ELR (cell line): ENCODE measurements around the gene DCAF4L1.

Source experiments
- DNase-seq: peaks from one replicate; pipeline ENCODE4 v3.0.0-alpha.2; 2015; ENCODE audit warnings: low read depth

DCAF4L1 gene

GRCh38 chr4:41981456-41981855 lies at the start of gene DCAF4L1:
DCAF4L1 (plus strand) TSS chr4:41981756; CDS start chr4:41981793, 37 bp downstream.
- DNase-seq: no peak

GRCh38 chr4:41932988-41933387 lies 48.6 kb upstream of the DCAF4L1 start:
- no peak for DNase-seq

GRCh38 chr4:41933997-41934503 lies 47.5 kb upstream of the DCAF4L1 start:
- no peak for DNase-seq

GRCh38 chr4:41934514-41934900 lies 47.0 kb upstream of the DCAF4L1 start:
- DNase-seq: no peak

GRCh38 chr4:41934901-41935651 lies 46.5 kb upstream of the DCAF4L1 start, which contains the start of gene TMEM33:
TMEM33 (plus strand) TSS chr4:41935429; CDS start chr4:41935485, 56 bp downstream.
- peak; percentile 89 for DNase-seq

GRCh38 chr4:41935652-41936021 lies 45.9 kb upstream of the DCAF4L1 start:
- DNase-seq: peak; percentile 64

GRCh38 chr4:41939016-41939626 lies 42.4 kb upstream of the DCAF4L1 start:
- no peak for DNase-seq

GRCh38 chr4:41940834-41941233 lies 40.7 kb upstream of the DCAF4L1 start:
- peak; percentile 15 for DNase-seq

- DNase-seq: no peak
These were observed 38.0 kb upstream of the DCAF4L1 start for GRCh38 chr4:41943506-41943905.

GRCh38 chr4:41944089-41944488 lies 37.5 kb upstream of the DCAF4L1 start:
- DNase-seq: no peak

- no peak for DNase-seq
These were observed 32.0 kb upstream of the DCAF4L1 start for GRCh38 chr4:41949531-41949930.

GRCh38 chr4:41957634-41958033 lies 23.9 kb upstream of the DCAF4L1 start:
- peak; percentile 59 for DNase-seq

- peak; percentile 57 for DNase-seq
These were observed 18.5 kb upstream of the DCAF4L1 start for GRCh38 chr4:41963105-41963504.

- DNase-seq: no peak
These were observed 17.2 kb upstream of the DCAF4L1 start for GRCh38 chr4:41964401-41964800.

GRCh38 chr4:41967392-41967791 lies 14.2 kb upstream of the DCAF4L1 start:
- no peak for DNase-seq

GRCh38 chr4:41969671-41970070 lies 11.9 kb upstream of the DCAF4L1 start:
- no peak for DNase-seq

GRCh38 chr4:41975341-41975740 lies 6.2 kb upstream of the DCAF4L1 start:
- DNase-seq: no peak

GRCh38 chr4:41976775-41977516 lies 4.6 kb upstream of the DCAF4L1 start:
- DNase-seq: no peak

GRCh38 chr4:41977709-41978108 lies 3.8 kb upstream of the DCAF4L1 start:
- DNase-seq: peak; percentile 69

- DNase-seq: no peak
These were observed 1.2 kb downstream of the DCAF4L1 start for GRCh38 chr4:41982716-41983115.

- no peak for DNase-seq
These were observed 3.6 kb downstream of the DCAF4L1 start for GRCh38 chr4:41985151-41985550.

GRCh38 chr4:41989994-41990364 lies 8.4 kb downstream of the DCAF4L1 start:
- no peak for DNase-seq
